Natural killer cell (primary cell): ENCODE results near the gene C5orf22. TPM values are rescaled to one million over a fixed set of nuclear protein-coding genes. Genes with fewer than 3 reads are reported as not detected.
"Not testable (repeated sequence)": the region's sequence is repeated elsewhere in the genome, so short reads cannot be mapped to it uniquely, and the experiment has no call there.

ENCODE experiments used
- ATAC-seq, 3 donors: fragments of 150-1000 bp in 2 of 3; fragments of 200-7000 bp in 1 of 3; cut with Tn5 transposase; 1 replicate in 1 of 3; 2 replicates in 2 of 3; pipeline ENCODE4 v1.10.0; 2021; ENCODE audit warnings: mild to moderate bottlenecking in 2 of 3, moderate library complexity in 2 of 3
- DNase-seq, 2 donors: peaks; one replicate each; pipeline versions ENCODE4 v3.0.0 to v3.0.0-alpha.2; 2013 to 2021; ENCODE audit warnings: mixed read lengths in 1 of 2
- H3K27ac ChIP-seq: one replicate; pipeline ENCODE4 v1.5.1; 2013; ENCODE audit warnings: mild to moderate bottlenecking, low read length
- H3K27me3 ChIP-seq: one replicate; pipeline ENCODE4 v1.6.1; 2013; ENCODE audit warnings: low read length; ENCODE audit not compliant: control insufficient read depth, insufficient read depth
- H3K36me3 ChIP-seq: one replicate; pipeline ENCODE4 v1.6.1; 2013; ENCODE audit warnings: low read length; ENCODE audit not compliant: control insufficient read depth, insufficient read depth
- H3K4me1 ChIP-seq: one replicate; pipeline ENCODE4 v1.6.1; 2013; ENCODE audit warnings: low read length; ENCODE audit not compliant: control insufficient read depth, insufficient read depth
- H3K4me3 ChIP-seq: one replicate; pipeline ENCODE4 v1.5.1; 2013; ENCODE audit warnings: low read length
- H3K9me3 ChIP-seq: one replicate; pipeline ENCODE4 v1.6.1; 2013; ENCODE audit warnings: low read length; ENCODE audit not compliant: control insufficient read depth, insufficient read depth
- H3K27ac Mint-ChIP-seq, 2 donors: one replicate each; pipeline ENCODE4 v1.8.0; 2022; ENCODE audit warnings: mild to moderate bottlenecking in 2 of 2, mixed read lengths in 2 of 2, moderate library complexity in 1 of 2
- H3K27me3 Mint-ChIP-seq, 2 donors: one replicate each; pipeline ENCODE4 v1.8.0; 2022; ENCODE audit warnings: low read depth in 2 of 2, mixed read lengths in 2 of 2
- H3K36me3 Mint-ChIP-seq: one replicate; pipeline ENCODE4 v1.8.0; 2022; ENCODE audit warnings: mixed read lengths
- H3K4me1 Mint-ChIP-seq, 2 donors: one replicate each; pipeline ENCODE4 v1.8.0; 2022; ENCODE audit warnings: mixed read lengths in 2 of 2
- H3K4me3 Mint-ChIP-seq: one replicate; pipeline ENCODE4 v1.8.0; 2022; ENCODE audit warnings: mild to moderate bottlenecking, moderate library complexity, mixed read lengths
- H3K9me3 Mint-ChIP-seq, 2 donors: one replicate each; pipeline ENCODE4 v1.8.0; 2022; ENCODE audit warnings: mixed read lengths in 2 of 2
- WGBS: methylation state at CpG from one replicate; pipeline ENCODE4 v1.1.7; 2013; ENCODE audit warnings: missing lambda C conversion rate; ENCODE audit not compliant: insufficient coverage; 5-methylcytosine and 5-hydroxymethylcytosine counted together
- intact Hi-C: fragments of 100-400 bp; cut with micrococcal nuclease; formaldehyde crosslinking; loops from one replicate; pipeline ENCODE4 v1.14.2; 2022
- total RNA-seq, 4 donors: library from RNA; stranded (reverse); fragments of 120-200 nt in 1 of 4; gene quantifications; one replicate each; pipeline versions ENCODE4 v1.2.3 to v1.2.4, GENCODE V29; 2013 to 2022
- TF ChIP-seq, protein P1 (sequence below): fragments of 200-600 bp; IDR thresholded peaks from one replicate; pipeline ENCODE4 v1.8.0; 2022; ENCODE audit warnings: antibody characterized with exemption

The C5orf22 gene
- total RNA-seq, 3 donors from 2014 or later (not counting 1 experiment from before 2014, with no cell fraction given), result 20.0 to 27.9 (median 21.4) TPM

- Histone ChIP-seq H3K27me3 (no peaks in the 10 kb centered on the region), H3K4me3 (no peak overlapping the region), H3K4me1 (peaks cover 15% of the 10 kb centered on the region), H3K27ac (no peak overlapping the region), H3K36me3 (peaks cover 55% of the 10 kb centered on the region), H3K9me3 (no peaks in the 10 kb centered on the region)
- 89% methylated on average over 1 of the region's 3 CpGs for WGBS
- ATAC-seq (no peak), DNase-seq (no peak)
- H3K27ac Mint-ChIP-seq, result peak overlapping the region in 1 of 2 donors; percentile 11
- intact Hi-C loops, result no loop called here
- TF ChIP-seq, protein P1, sequence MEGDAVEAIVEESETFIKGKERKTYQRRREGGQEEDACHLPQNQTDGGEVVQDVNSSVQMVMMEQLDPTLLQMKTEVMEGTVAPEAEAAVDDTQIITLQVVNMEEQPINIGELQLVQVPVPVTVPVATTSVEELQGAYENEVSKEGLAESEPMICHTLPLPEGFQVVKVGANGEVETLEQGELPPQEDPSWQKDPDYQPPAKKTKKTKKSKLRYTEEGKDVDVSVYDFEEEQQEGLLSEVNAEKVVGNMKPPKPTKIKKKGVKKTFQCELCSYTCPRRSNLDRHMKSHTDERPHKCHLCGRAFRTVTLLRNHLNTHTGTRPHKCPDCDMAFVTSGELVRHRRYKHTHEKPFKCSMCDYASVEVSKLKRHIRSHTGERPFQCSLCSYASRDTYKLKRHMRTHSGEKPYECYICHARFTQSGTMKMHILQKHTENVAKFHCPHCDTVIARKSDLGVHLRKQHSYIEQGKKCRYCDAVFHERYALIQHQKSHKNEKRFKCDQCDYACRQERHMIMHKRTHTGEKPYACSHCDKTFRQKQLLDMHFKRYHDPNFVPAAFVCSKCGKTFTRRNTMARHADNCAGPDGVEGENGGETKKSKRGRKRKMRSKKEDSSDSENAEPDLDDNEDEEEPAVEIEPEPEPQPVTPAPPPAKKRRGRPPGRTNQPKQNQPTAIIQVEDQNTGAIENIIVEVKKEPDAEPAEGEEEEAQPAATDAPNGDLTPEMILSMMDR, result no peak
- peaks cover 14% of the 10 kb centered on the region for H3K36me3 Mint-ChIP-seq
- H3K9me3 Mint-ChIP-seq, result no peaks in the 10 kb centered on the region
- H3K27me3 Mint-ChIP-seq, result no peaks in the 10 kb centered on the region
- peaks cover 26 to 38% of the 10 kb centered on the region in 2 donors for H3K4me1 Mint-ChIP-seq
- H3K4me3 Mint-ChIP-seq, result no peak overlapping the region
Measured at GRCh38 chr5:31536873-31537272, 4.8 kb downstream of the C5orf22 start.

GRCh38 chr5:31537349-31537748 lies 5.2 kb downstream of the C5orf22 start:
- intact Hi-C loops, result no loop called here
- peak overlapping the region in 1 of 2 donors; percentile 11 for H3K27ac Mint-ChIP-seq
- H3K36me3 ChIP-seq, result peaks cover 57% of the 10 kb centered on the region

DNA sequence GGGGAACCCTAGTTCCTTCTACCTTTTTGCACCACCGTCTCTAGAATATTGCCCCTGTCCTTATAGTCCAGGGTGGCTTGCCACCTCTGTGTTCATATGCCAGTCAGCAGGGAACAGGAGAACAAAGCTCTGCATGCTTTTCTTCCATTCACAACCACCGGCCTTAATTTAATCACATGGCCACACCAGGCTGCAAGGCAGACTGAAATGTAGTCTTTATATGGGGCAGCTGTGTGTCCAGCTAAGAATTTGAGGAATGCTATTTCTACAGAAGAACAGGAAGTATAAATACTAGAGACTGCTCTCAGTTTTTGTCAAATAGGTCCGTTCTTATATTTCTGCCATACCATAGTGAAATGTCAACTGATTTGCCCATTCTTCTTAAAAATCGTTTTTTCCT lies 5.8 kb downstream of the C5orf22 start:
- Histone ChIP-seq H3K4me1 (peaks cover 10% of the 10 kb centered on the region), H3K9me3 (no peaks in the 10 kb centered on the region), H3K27me3 (no peaks in the 10 kb centered on the region), H3K4me3 (no peak overlapping the region), H3K36me3 (peaks cover 61% of the 10 kb centered on the region), H3K27ac (no peak overlapping the region)
- Mint-ChIP-seq H3K4me3 (no peak overlapping the region), H3K27me3 (no peaks in the 10 kb centered on the region), H3K27ac (peak overlapping the region in 1 of 2 donors; percentile 11), H3K4me1 (peaks cover 18 to 28% of the 10 kb centered on the region in 2 donors), H3K9me3 (no peaks in the 10 kb centered on the region), H3K36me3 (peaks cover 14% of the 10 kb centered on the region)
- intact Hi-C loops, result no loop called here
- TF ChIP-seq, protein P1, result no peak
- no peak for DNase-seq
- 88% methylated on average over 2 of the region's 4 CpGs for WGBS
- ATAC-seq, result no peak

More at GRCh38 chr5:31537349-31537748, 5.2 kb downstream of the C5orf22 start:
- Mint-ChIP-seq H3K27me3 (no peaks in the 10 kb centered on the region), H3K4me1 (peaks cover 21 to 33% of the 10 kb centered on the region in 2 donors), H3K9me3 (no peaks in the 10 kb centered on the region), H3K4me3 (no peak overlapping the region), H3K36me3 (peaks cover 14% of the 10 kb centered on the region)
- Histone ChIP-seq H3K4me1 (peaks cover 15% of the 10 kb centered on the region), H3K4me3 (no peak overlapping the region), H3K9me3 (no peaks in the 10 kb centered on the region), H3K27ac (no peak overlapping the region), H3K27me3 (no peaks in the 10 kb centered on the region)
- DNase-seq (no peak), ATAC-seq (no peak)
- TF ChIP-seq, protein P1, result no peak

GRCh38 chr5:31549114-31549513 lies 17.0 kb downstream of the C5orf22 start:
- H3K4me1 ChIP-seq, H3K27ac ChIP-seq, intact Hi-C loops, H3K9me3 Mint-ChIP-seq, H3K4me1 Mint-ChIP-seq, H3K4me3 Mint-ChIP-seq, ATAC-seq, H3K9me3 ChIP-seq, H3K4me3 ChIP-seq, DNase-seq, H3K27me3 ChIP-seq, H3K27ac Mint-ChIP-seq, H3K27me3 Mint-ChIP-seq: not testable (repeated sequence)
- peaks cover 45% of the 10 kb centered on the region for H3K36me3 Mint-ChIP-seq
- 100% methylated on average over 2 of the region's 2 CpGs for WGBS
- H3K36me3 ChIP-seq, result peaks cover 40% of the 10 kb centered on the region
